OCI-LY1 (cell line): ENCODE measurements around the gene SECTM1.

Experiments
- H2AFZ ChIP-seq: fragments of 200-600 bp; sonication (generic), shearing (Covaris generic); 2 replicates; pipeline ENCODE4 v1.6.0; 2014; ENCODE audit warnings: antibody characterized with exemption, mild to moderate bottlenecking, low read length
- H3F3A ChIP-seq: fragments of 200-600 bp; sonication (generic), shearing (Covaris generic); 2 replicates; pipeline ENCODE4 v1.6.0; 2014; ENCODE audit warnings: mild to moderate bottlenecking, antibody characterized with exemption, low read length, moderate library complexity; ENCODE audit not compliant: insufficient read depth
- H3K27ac ChIP-seq: fragments of 200-600 bp; sonication (generic); 2 replicates; pipeline ENCODE4 v1.5.1; 2014; ENCODE audit warnings: low read length, mixed run types, mild to moderate bottlenecking, low read depth; ENCODE audit not compliant: poor library complexity, severe bottlenecking
- H3K27me3 ChIP-seq: fragments of 200-600 bp; sonication (generic); 2 replicates; pipeline ENCODE4 v1.6.0; 2014; ENCODE audit warnings: antibody characterized with exemption, mild to moderate bottlenecking, low read length, moderate library complexity; ENCODE audit not compliant: insufficient read depth
- H3K36me3 ChIP-seq: fragments of 200-600 bp; sonication (generic); 2 replicates; pipeline ENCODE4 v1.6.1; 2014; ENCODE audit warnings: mild to moderate bottlenecking, antibody characterized with exemption, low read length, moderate library complexity, mixed read lengths; ENCODE audit not compliant: insufficient read depth
- H3K4me1 ChIP-seq: fragments of 200-600 bp; sonication (generic); 2 replicates; pipeline ENCODE4 v1.5.1; 2014; ENCODE audit warnings: mild to moderate bottlenecking, low read length, moderate library complexity; ENCODE audit not compliant: insufficient read depth, severe bottlenecking
- H3K4me2 ChIP-seq: fragments of 200-600 bp; sonication (generic), shearing (Covaris generic); 2 replicates; pipeline ENCODE4 v1.6.1; 2014; ENCODE audit warnings: low read length
- H3K4me3 ChIP-seq: fragments of 200-600 bp; sonication (generic); 2 replicates; pipeline ENCODE4 v1.5.1; 2014; ENCODE audit warnings: low read length, low read depth, mild to moderate bottlenecking, mixed read lengths; ENCODE audit not compliant: poor library complexity, severe bottlenecking
- H3K79me2 ChIP-seq: fragments of 200-600 bp; shearing (Covaris generic); 2 replicates; pipeline ENCODE4 v1.6.1; 2016; ENCODE audit warnings: mixed run types, low read length, mixed read lengths; ENCODE audit not compliant: insufficient read depth
- H3K9ac ChIP-seq: fragments of 200-600 bp; sonication (generic), shearing (Covaris generic); 2 replicates; pipeline ENCODE4 v1.6.1; 2014; ENCODE audit warnings: mild to moderate bottlenecking, low read length, mixed read lengths
- H3K9me2 ChIP-seq: fragments of 200-600 bp; sonication (generic), shearing (Covaris generic); 2 replicates; pipeline ENCODE4 v1.6.1; 2014; ENCODE audit warnings: low read depth, mild to moderate bottlenecking, low read length, mixed read lengths
- H3K9me3 ChIP-seq: fragments of 200-600 bp; shearing (Covaris generic); 2 replicates; pipeline ENCODE4 v1.6.1; 2014; ENCODE audit warnings: low read length, mixed read lengths
- H4K20me1 ChIP-seq: fragments of 200-600 bp; sonication (generic), shearing (Covaris generic); 2 replicates; pipeline ENCODE4 v1.6.0; 2016; ENCODE audit warnings: mild to moderate bottlenecking, low read length; ENCODE audit not compliant: insufficient read depth
- EZH2 ChIP-seq: fragments of 200-600 bp; sonication (generic), shearing (Covaris generic); IDR thresholded peaks from 2 replicates; pipeline ENCODE4 v1.8.0; 2017; ENCODE audit warnings: borderline replicate concordance, mixed run types, mild to moderate bottlenecking, antibody characterized with exemption, low read length, moderate library complexity, mixed read lengths
- TF ChIP-seq, protein P1 (sequence below): fragments of 200-600 bp; sonication (generic), shearing (Covaris generic); IDR thresholded peaks from 2 replicates; pipeline ENCODE4 v1.5.1; 2017; ENCODE audit warnings: mild to moderate bottlenecking, antibody characterized with exemption, low read length, moderate library complexity, mixed read lengths

SECTM1 gene

DNA sequence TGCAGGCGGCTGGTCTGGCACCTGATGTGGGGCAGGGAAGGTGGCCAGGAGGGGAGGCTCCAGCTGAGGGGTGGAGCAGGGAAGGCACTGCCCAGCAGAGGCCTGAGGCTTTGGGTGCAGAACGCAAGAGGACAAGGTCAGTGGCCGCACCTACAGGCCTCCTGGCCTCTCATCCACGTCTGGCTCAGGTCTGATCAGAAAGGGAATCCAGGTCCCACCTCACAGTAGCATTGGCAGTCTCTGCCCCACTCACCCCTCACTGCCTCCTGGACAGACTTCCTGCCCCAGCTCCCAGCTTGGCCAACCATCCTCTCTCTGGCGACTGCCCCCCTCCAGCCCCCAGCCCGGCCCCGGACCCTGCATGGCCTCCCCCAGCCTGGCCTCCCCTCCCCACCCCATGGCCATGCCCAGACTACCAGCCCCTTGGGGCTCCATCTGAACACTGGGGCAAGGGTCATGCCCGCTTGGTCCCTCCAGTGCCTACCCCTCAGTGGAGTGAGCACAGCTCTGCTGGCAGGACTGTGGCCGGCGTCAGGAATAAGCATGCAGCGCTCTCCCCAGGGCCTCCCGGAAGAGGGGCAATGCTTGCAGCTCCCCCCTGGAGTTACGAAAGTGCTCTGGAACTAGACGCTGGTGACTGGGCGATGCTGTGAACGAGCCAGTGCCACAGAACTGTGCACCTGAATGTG is 42.6 kb upstream of the SECTM1 start:
- Histone ChIP-seq H3K27me3 (no peaks in the 10 kb centered on the region; the same call in 1 of the 2 replicates), H3K4me3 (no peak overlapping the region)
- TF ChIP-seq, protein P1, sequence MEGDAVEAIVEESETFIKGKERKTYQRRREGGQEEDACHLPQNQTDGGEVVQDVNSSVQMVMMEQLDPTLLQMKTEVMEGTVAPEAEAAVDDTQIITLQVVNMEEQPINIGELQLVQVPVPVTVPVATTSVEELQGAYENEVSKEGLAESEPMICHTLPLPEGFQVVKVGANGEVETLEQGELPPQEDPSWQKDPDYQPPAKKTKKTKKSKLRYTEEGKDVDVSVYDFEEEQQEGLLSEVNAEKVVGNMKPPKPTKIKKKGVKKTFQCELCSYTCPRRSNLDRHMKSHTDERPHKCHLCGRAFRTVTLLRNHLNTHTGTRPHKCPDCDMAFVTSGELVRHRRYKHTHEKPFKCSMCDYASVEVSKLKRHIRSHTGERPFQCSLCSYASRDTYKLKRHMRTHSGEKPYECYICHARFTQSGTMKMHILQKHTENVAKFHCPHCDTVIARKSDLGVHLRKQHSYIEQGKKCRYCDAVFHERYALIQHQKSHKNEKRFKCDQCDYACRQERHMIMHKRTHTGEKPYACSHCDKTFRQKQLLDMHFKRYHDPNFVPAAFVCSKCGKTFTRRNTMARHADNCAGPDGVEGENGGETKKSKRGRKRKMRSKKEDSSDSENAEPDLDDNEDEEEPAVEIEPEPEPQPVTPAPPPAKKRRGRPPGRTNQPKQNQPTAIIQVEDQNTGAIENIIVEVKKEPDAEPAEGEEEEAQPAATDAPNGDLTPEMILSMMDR, result no peak
- no peak for TF ChIP-seq EZH2

GRCh38 chr17:82375359-82376041 is 41.9 kb upstream of the SECTM1 start:
- no peaks in the 10 kb centered on the region; the same call in 1 of the 2 replicates for H3K27me3 ChIP-seq

More for the DNA sequence above, 42.6 kb upstream of the SECTM1 start:
- Histone ChIP-seq H3K36me3 (no peaks in the 10 kb centered on the region), H3K27ac (no peak overlapping the region), H3K79me2 (no peaks in the 10 kb centered on the region), H3K4me2 (no peak overlapping the region), H4K20me1 (no peaks in the 10 kb centered on the region), H3K9ac (no peak overlapping the region), H3K9me3 (no peaks in the 10 kb centered on the region), H3F3A (no peaks in the 10 kb centered on the region; the same call in 1 of the 2 replicates), H2AFZ (no peak overlapping the region), H3K9me2 (no peaks in the 10 kb centered on the region), H3K4me1 (no peaks in the 10 kb centered on the region)

DNA sequence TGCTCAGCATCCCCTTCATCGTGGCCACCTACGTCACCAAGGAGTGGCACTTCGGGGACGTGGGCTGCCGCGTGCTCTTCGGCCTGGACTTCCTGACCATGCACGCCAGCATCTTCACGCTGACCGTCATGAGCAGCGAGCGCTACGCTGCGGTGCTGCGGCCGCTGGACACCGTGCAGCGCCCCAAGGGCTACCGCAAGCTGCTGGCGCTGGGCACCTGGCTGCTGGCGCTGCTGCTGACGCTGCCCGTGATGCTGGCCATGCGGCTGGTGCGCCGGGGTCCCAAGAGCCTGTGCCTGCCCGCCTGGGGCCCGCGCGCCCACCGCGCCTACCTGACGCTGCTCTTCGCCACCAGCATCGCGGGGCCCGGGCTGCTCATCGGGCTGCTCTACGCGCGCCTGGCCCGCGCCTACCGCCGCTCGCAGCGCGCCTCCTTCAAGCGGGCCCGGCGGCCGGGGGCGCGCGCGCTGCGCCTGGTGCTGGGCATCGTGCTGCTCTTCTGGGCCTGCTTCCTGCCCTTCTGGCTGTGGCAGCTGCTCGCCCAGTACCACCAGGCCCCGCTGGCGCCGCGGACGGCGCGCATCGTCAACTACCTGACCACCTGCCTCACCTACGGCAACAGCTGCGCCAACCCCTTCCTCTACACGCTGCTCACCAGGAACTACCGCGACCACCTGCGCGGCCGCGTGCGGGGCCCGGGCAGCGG is 41.2 kb upstream of the SECTM1 start:
- no peak overlapping the region for H3K4me3 ChIP-seq
- no peaks in the 10 kb centered on the region for H3K9me2 ChIP-seq
- no peaks in the 10 kb centered on the region for H3K79me2 ChIP-seq
- no peaks in the 10 kb centered on the region for H3K9me3 ChIP-seq
- H3K4me2 ChIP-seq, result no peak overlapping the region
- no peaks in the 10 kb centered on the region for H4K20me1 ChIP-seq
- no peak overlapping the region for H3K27ac ChIP-seq
- peaks cover 9% of the 10 kb centered on the region for H3K4me1 ChIP-seq
- no peaks in the 10 kb centered on the region for H3K36me3 ChIP-seq
- no peaks in the 10 kb centered on the region; the same call in 1 of the 2 replicates for H3K27me3 ChIP-seq
- H3F3A ChIP-seq, result no peaks in the 10 kb centered on the region; the same call in 1 of the 2 replicates
- no peak for TF ChIP-seq EZH2
- TF ChIP-seq, protein P1, result no peak
- H3K9ac ChIP-seq, result no peak overlapping the region
- H2AFZ ChIP-seq, result no peak overlapping the region

More at GRCh38 chr17:82375359-82376041, 41.9 kb upstream of the SECTM1 start:
- H3F3A ChIP-seq, result no peaks in the 10 kb centered on the region; the same call in 1 of the 2 replicates
- no peaks in the 10 kb centered on the region for H3K9me2 ChIP-seq
- no peak overlapping the region for H3K4me3 ChIP-seq
- H3K4me1 ChIP-seq, result peaks cover 6% of the 10 kb centered on the region
- no peaks in the 10 kb centered on the region for H3K36me3 ChIP-seq
- no peak overlapping the region for H3K9ac ChIP-seq
- no peaks in the 10 kb centered on the region for H4K20me1 ChIP-seq
- H3K79me2 ChIP-seq, result no peaks in the 10 kb centered on the region
- H3K9me3 ChIP-seq, result no peaks in the 10 kb centered on the region
- no peak overlapping the region for H3K27ac ChIP-seq
- no peak overlapping the region for H3K4me2 ChIP-seq
- no peak for TF ChIP-seq EZH2
- TF ChIP-seq, protein P1, result no peak
- H2AFZ ChIP-seq, result no peak overlapping the region
